ENCODE measurements around the gene BMPER.

- no peak for TF ChIP-seq CTCF (IDR thresholded peaks at IDR 0.05)
- TF ChIP-seq POLR2AphosphoS5 (IDR thresholded peaks at IDR 0.05; ENCODE audit: insufficient read depth in 1 of 2, low read depth in 1 of 2) = no peak
- TF ChIP-seq POLR2A (IDR thresholded peaks at IDR 0.05) = no peak
These were observed at the start of gene BMPER for GRCh38 chr7:33905389-33906032.

All from vagina (tissue), 2 donors.